Measurements from ENCODE around the gene PLCH1.

Gene PLCH1

DNA sequence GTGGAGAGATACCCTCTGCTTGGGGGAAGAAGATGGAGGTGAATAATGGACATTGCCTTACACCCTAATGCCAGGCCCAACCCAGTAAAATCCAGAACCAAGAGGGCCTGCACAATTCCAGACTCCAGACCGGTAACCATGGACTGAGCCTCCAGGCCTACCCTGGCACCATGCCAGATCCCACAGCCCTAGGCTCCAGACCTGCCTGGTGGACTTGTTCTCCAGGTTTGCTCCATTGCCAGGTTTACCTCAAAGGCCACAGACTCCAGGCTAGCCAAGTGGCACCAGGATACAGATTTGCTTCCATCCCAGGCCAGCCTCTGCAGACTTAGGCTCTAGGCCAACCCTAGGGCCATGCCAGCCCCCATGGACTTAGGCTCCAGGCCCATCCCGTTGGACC lies 14.0 kb downstream of the PLCH1 start:
- TF ChIP-seq BACH2 (CRISPR knock-in tag; IDR thresholded peaks at IDR 0.05; ENCODE audit: borderline replicate concordance) (no peak), POU6F1 (CRISPR knock-in tag; IDR thresholded peaks at IDR 0.05; ENCODE audit: borderline replicate concordance, low read depth) (no peak), GLIS3 (CRISPR knock-in tag; IDR thresholded peaks at IDR 0.05) (no peak), ZNF565 (CRISPR knock-in tag; conservative IDR thresholded peaks at IDR 0.05; ENCODE audit: low read depth) (no peak), OSR1 (CRISPR knock-in tag; IDR thresholded peaks at IDR 0.05) (no peak), RARB (CRISPR knock-in tag; IDR thresholded peaks at IDR 0.05) (no peak), SNAI2 (CRISPR knock-in tag; IDR thresholded peaks at IDR 0.05) (no peak), PATZ1 (CRISPR knock-in tag; IDR thresholded peaks at IDR 0.05; ENCODE audit: borderline replicate concordance) (no peak), TCF4 (CRISPR knock-in tag; IDR thresholded peaks at IDR 0.05; ENCODE audit: borderline replicate concordance) (no peak), ZFP3 (CRISPR knock-in tag; IDR thresholded peaks at IDR 0.05) (no peak), ARNTL (CRISPR knock-in tag; IDR thresholded peaks at IDR 0.05; ENCODE audit: borderline replicate concordance, low read depth) (no peak), ZNF8 (CRISPR knock-in tag; IDR thresholded peaks at IDR 0.05) (no peak), PPARA (CRISPR knock-in tag; IDR thresholded peaks at IDR 0.05; ENCODE audit: borderline replicate concordance) (no peak), ISL1 (CRISPR knock-in tag; IDR thresholded peaks at IDR 0.05) (no peak), ZFP30 (CRISPR knock-in tag; IDR thresholded peaks at IDR 0.05) (no peak), ESRRG (CRISPR knock-in tag; IDR thresholded peaks at IDR 0.05) (no peak)
- TF ChIP-seq, protein P1, sequence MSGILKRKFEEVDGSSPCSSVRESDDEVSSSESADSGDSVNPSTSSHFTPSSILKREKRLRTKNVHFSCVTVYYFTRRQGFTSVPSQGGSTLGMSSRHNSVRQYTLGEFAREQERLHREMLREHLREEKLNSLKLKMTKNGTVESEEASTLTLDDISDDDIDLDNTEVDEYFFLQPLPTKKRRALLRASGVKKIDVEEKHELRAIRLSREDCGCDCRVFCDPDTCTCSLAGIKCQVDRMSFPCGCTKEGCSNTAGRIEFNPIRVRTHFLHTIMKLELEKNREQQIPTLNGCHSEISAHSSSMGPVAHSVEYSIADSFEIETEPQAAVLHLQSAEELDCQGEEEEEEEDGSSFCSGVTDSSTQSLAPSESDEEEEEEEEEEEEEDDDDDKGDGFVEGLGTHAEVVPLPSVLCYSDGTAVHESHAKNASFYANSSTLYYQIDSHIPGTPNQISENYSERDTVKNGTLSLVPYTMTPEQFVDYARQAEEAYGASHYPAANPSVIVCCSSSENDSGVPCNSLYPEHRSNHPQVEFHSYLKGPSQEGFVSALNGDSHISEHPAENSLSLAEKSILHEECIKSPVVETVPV (CRISPR knock-in tag; IDR thresholded peaks at IDR 0.05) = no peak
- ATAC-seq = no peak

GRCh38 chr3:155727836-155728235 lies 17.0 kb downstream of the PLCH1 start:
- TF ChIP-seq TCF4 (CRISPR knock-in tag; IDR thresholded peaks at IDR 0.05; ENCODE audit: borderline replicate concordance) = no peak
- TF ChIP-seq TOX (CRISPR knock-in tag; IDR thresholded peaks at IDR 0.05; ENCODE audit: borderline replicate concordance) = no peak
- TF ChIP-seq, protein P1 (CRISPR knock-in tag; IDR thresholded peaks at IDR 0.05) = no peak
- no peak for TF ChIP-seq OSR1 (CRISPR knock-in tag; IDR thresholded peaks at IDR 0.05)
- no peak for TF ChIP-seq ZFP30 (CRISPR knock-in tag; IDR thresholded peaks at IDR 0.05)
- no peak for ATAC-seq

GRCh38 chr3:155714295-155714718 lies 30.6 kb downstream of the PLCH1 start:
- TF ChIP-seq BACH2 (CRISPR knock-in tag; IDR thresholded peaks at IDR 0.05; ENCODE audit: borderline replicate concordance) (no peak), ISL1 (CRISPR knock-in tag; IDR thresholded peaks at IDR 0.05) (no peak), RARB (CRISPR knock-in tag; IDR thresholded peaks at IDR 0.05) (no peak), ZNF70 (CRISPR knock-in tag; IDR thresholded peaks at IDR 0.05) (no peak), CSDC2 (CRISPR knock-in tag; IDR thresholded peaks at IDR 0.05) (no peak), TOX (CRISPR knock-in tag; IDR thresholded peaks at IDR 0.05; ENCODE audit: borderline replicate concordance) (no peak), OSR1 (CRISPR knock-in tag; IDR thresholded peaks at IDR 0.05) (no peak), ESRRG (CRISPR knock-in tag; IDR thresholded peaks at IDR 0.05) (no peak), ZNF8 (CRISPR knock-in tag; IDR thresholded peaks at IDR 0.05) (no peak), PATZ1 (CRISPR knock-in tag; IDR thresholded peaks at IDR 0.05; ENCODE audit: borderline replicate concordance) (no peak), ZFP30 (CRISPR knock-in tag; IDR thresholded peaks at IDR 0.05) (no peak), GLIS3 (CRISPR knock-in tag; IDR thresholded peaks at IDR 0.05) (no peak), PPARA (CRISPR knock-in tag; IDR thresholded peaks at IDR 0.05; ENCODE audit: borderline replicate concordance) (no peak)
- TF ChIP-seq, protein P2, sequence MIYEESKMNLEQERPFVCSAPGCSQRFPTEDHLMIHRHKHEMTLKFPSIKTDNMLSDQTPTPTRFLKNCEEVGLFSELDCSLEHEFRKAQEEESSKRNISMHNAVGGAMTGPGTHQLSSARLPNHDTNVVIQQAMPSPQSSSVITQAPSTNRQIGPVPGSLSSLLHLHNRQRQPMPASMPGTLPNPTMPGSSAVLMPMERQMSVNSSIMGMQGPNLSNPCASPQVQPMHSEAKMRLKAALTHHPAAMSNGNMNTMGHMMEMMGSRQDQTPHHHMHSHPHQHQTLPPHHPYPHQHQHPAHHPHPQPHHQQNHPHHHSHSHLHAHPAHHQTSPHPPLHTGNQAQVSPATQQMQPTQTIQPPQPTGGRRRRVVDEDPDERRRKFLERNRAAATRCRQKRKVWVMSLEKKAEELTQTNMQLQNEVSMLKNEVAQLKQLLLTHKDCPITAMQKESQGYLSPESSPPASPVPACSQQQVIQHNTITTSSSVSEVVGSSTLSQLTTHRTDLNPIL (CRISPR knock-in tag; IDR thresholded peaks at IDR 0.05; ENCODE audit: low read depth) = no peak
- TF ChIP-seq, protein P1 (CRISPR knock-in tag; IDR thresholded peaks at IDR 0.05) = no peak
- ATAC-seq = no peak
